Body of pancreas (tissue), 4 donors: ENCODE measurements around the gene VWA8.

Source experiments
- CTCF ChIP-seq, 7 experiments: fragments of 450-650 bp in 4 of 7; fragments of 200-600 bp in 3 of 7; sonication (generic) in 3 of 7; IDR thresholded peaks; one replicate each; pipeline ENCODE4 v1.5.1; 2016 to 2019; ENCODE audit warnings: antibody characterized with exemption in 7 of 7
- POLR2A ChIP-seq, 3 donors: fragments of 450-650 bp; IDR thresholded peaks; one replicate each; pipeline ENCODE4 v1.6.1; 2016; ENCODE audit warnings: antibody characterized with exemption in 3 of 3, mild to moderate bottlenecking in 2 of 3

- TF ChIP-seq POLR2A (IDR thresholded peaks at IDR 0.05): no peak
- TF ChIP-seq CTCF (IDR thresholded peaks at IDR 0.05): no peak
Measured at GRCh38 chr13:41811588-41812021, 149.3 kb downstream of the VWA8 start.
